Measurements from ENCODE around the gene SRRM4.

SRRM4 gene

GRCh38 chr12:119044094-119044493 is 62.8 kb downstream of the SRRM4 start:
- no peak overlapping the region for H3K27ac ChIP-seq

GRCh38 chr12:119047641-119048040 is 66.3 kb downstream of the SRRM4 start:
- Histone ChIP-seq H3K27ac (no peak overlapping the region), H3K79me2 (no peaks in the 10 kb centered on the region), H3K4me3 (ENCODE audit: low read depth, low read length) (no peak overlapping the region), H3K36me3 (ENCODE audit: control insufficient read depth, insufficient read depth, low read length) (no peaks in the 10 kb centered on the region), H3K4me2 (ENCODE audit: low read length) (no peak overlapping the region), H3K9me3 (ENCODE audit: control insufficient read depth, low read length) (no peaks in the 10 kb centered on the region), H2AFZ (no peak overlapping the region), H3K27me3 (ENCODE audit: control insufficient read depth, insufficient read depth, low read length) (no peaks in the 10 kb centered on the region), H3K4me1 (no peaks in the 10 kb centered on the region), H3K9ac (no peak overlapping the region)
- no peak for TF ChIP-seq CTCF (IDR thresholded peaks at IDR 0.05)

More at GRCh38 chr12:119044094-119044493, 62.8 kb downstream of the SRRM4 start:
- Histone ChIP-seq H2AFZ (no peak overlapping the region), H3K4me1 (peaks cover 4% of the 10 kb centered on the region), H3K79me2 (peaks cover 4% of the 10 kb centered on the region), H3K9me3 (ENCODE audit: control insufficient read depth, low read length) (no peaks in the 10 kb centered on the region), H3K4me3 (ENCODE audit: low read depth, low read length) (no peak overlapping the region), H3K36me3 (ENCODE audit: control insufficient read depth, insufficient read depth, low read length) (no peaks in the 10 kb centered on the region), H3K4me2 (ENCODE audit: low read length) (no peak overlapping the region), H3K27me3 (ENCODE audit: control insufficient read depth, insufficient read depth, low read length) (no peaks in the 10 kb centered on the region), H3K9ac (no peak overlapping the region)
- no peak for TF ChIP-seq CTCF (IDR thresholded peaks at IDR 0.05)

GRCh38 chr12:119050663-119051062 is 69.3 kb downstream of the SRRM4 start:
- Histone ChIP-seq H3K79me2 (no peaks in the 10 kb centered on the region), H2AFZ (no peak overlapping the region), H3K4me3 (ENCODE audit: low read depth, low read length) (no peak overlapping the region), H3K4me1 (no peaks in the 10 kb centered on the region), H3K4me2 (ENCODE audit: low read length) (no peak overlapping the region), H3K9me3 (ENCODE audit: control insufficient read depth, low read length) (no peaks in the 10 kb centered on the region), H3K36me3 (ENCODE audit: control insufficient read depth, insufficient read depth, low read length) (no peaks in the 10 kb centered on the region), H3K27ac (no peak overlapping the region), H3K27me3 (ENCODE audit: control insufficient read depth, insufficient read depth, low read length) (no peaks in the 10 kb centered on the region), H3K9ac (no peak overlapping the region)
- no peak for TF ChIP-seq CTCF (IDR thresholded peaks at IDR 0.05)

GRCh38 chr12:119051474-119051873 is 70.1 kb downstream of the SRRM4 start:
- Histone ChIP-seq H3K36me3 (ENCODE audit: control insufficient read depth, insufficient read depth, low read length) (no peaks in the 10 kb centered on the region), H3K4me3 (ENCODE audit: low read depth, low read length) (no peak overlapping the region), H3K9ac (no peak overlapping the region), H2AFZ (no peak overlapping the region), H3K4me1 (no peaks in the 10 kb centered on the region), H3K4me2 (ENCODE audit: low read length) (no peak overlapping the region), H3K27me3 (ENCODE audit: control insufficient read depth, insufficient read depth, low read length) (no peaks in the 10 kb centered on the region), H3K27ac (no peak overlapping the region), H3K79me2 (no peaks in the 10 kb centered on the region), H3K9me3 (ENCODE audit: control insufficient read depth, low read length) (no peaks in the 10 kb centered on the region)
- TF ChIP-seq CTCF (IDR thresholded peaks at IDR 0.05), result no peak

- Histone ChIP-seq H3K27me3 (ENCODE audit: control insufficient read depth, insufficient read depth, low read length) (no peaks in the 10 kb centered on the region), H3K9ac (no peak overlapping the region), H3K36me3 (ENCODE audit: control insufficient read depth, insufficient read depth, low read length) (no peaks in the 10 kb centered on the region), H3K79me2 (no peaks in the 10 kb centered on the region), H3K4me2 (ENCODE audit: low read length) (no peak overlapping the region), H3K9me3 (ENCODE audit: control insufficient read depth, low read length) (no peaks in the 10 kb centered on the region), H3K27ac (no peak overlapping the region), H3K4me3 (ENCODE audit: low read depth, low read length) (no peak overlapping the region), H2AFZ (no peak overlapping the region), H3K4me1 (no peaks in the 10 kb centered on the region)
- TF ChIP-seq CTCF (IDR thresholded peaks at IDR 0.05), result no peak
Measured at GRCh38 chr12:119052001-119052400, 70.7 kb downstream of the SRRM4 start.

Data from parathyroid adenoma (tissue), 2 donors.